MM.1S (cell line): Measurements from ENCODE around the gene DNAJC24.

Experiments
- CTCF ChIP-seq: fragments of 300-600 bp; sonication (generic); IDR thresholded peaks from 2 replicates; pipeline ENCODE4 v1.5.1; 2016; ENCODE audit warnings: antibody characterized with exemption, low read length, mixed read lengths
- EZH2 ChIP-seq: fragments of 300-600 bp; sonication (generic); optimal IDR thresholded peaks from 2 replicates; pipeline ENCODE3; 2017; ENCODE audit warnings: low read depth, mild to moderate bottlenecking, antibody characterized with exemption, low read length, mixed read lengths

DNA sequence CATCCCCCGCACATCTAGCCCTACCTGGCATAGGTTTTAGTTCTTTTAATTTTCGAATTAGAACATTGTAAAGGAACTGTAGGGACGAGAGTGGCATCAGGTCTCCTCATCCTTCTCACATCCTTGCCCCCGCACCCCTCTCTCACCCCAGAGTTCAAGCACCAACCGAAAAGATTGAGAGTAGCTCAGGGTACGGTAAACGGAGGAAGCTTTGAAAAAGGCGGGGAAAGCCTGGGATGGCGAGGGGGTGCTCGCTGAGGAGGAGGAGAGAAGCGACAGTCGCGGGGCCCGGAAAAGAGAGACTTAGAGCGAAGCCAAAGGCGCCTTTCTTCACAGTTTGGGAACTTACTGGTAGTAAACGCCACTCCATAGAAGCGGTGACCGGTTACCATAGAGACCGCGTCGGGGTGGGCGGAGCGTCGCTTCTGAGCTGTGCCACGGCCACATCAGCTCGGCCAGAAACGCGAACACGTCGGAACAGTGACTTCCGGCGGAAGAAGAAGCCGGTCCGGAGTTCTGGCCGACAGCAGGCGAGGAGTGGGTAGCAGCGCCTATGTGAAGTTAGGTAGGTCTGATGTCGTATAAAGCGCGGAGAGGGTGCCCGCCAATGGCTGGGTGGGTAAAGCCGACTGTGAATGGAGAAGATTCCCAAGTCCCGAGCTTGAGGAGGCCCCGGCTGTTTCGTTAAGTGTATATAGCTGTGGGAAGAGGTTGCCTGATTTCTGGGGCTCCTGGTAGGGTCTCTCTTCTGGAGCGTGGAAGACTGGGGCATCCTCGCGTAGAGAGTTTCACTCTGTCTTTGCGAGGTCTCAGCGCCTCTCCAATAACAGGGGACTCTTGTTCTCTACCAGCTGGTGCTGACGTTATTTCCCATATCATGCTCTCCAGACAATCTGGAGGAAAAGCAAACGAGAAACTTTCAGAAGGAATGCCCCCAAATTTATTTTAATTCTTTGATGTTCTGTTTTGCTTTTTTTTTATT lies at the start of gene DNAJC24, which contains the start of gene DCDC1:
- TF ChIP-seq CTCF = no peak
- TF ChIP-seq EZH2 = no peak
